ENCODE data around the gene FMR1. TPM values are rescaled to one million over a fixed set of nuclear protein-coding genes. Genes with fewer than 3 reads are reported as not detected.

Gene FMR1
- total RNA-seq, 1 experiment from 2014 or later: 61.9 TPM

DNA sequence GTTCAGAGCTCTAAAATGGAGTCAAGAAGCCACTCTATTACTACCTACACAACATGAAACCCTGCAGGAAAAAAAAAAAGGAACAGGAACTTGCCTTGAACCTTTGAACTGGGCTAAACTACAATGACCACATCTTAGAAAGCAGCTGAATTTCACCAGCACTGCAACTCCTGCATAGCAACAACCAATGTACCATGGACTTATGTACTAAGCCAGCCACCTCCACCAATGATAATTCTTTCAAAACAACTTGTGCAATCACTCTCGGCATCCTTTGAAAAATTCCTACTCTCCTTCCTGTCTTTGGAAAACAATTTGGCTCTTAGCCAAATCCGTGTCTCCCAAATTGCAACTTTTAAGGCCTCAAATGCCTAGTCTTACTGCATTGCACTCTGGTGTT lies 26.8 kb upstream of the FMR1 start:
- CTCF ChIA-PET: no interaction called here
- DNase-seq: no peak
- TF ChIP-seq, protein P1, sequence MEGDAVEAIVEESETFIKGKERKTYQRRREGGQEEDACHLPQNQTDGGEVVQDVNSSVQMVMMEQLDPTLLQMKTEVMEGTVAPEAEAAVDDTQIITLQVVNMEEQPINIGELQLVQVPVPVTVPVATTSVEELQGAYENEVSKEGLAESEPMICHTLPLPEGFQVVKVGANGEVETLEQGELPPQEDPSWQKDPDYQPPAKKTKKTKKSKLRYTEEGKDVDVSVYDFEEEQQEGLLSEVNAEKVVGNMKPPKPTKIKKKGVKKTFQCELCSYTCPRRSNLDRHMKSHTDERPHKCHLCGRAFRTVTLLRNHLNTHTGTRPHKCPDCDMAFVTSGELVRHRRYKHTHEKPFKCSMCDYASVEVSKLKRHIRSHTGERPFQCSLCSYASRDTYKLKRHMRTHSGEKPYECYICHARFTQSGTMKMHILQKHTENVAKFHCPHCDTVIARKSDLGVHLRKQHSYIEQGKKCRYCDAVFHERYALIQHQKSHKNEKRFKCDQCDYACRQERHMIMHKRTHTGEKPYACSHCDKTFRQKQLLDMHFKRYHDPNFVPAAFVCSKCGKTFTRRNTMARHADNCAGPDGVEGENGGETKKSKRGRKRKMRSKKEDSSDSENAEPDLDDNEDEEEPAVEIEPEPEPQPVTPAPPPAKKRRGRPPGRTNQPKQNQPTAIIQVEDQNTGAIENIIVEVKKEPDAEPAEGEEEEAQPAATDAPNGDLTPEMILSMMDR (IDR thresholded peaks at IDR 0.05; ENCODE audit: unreplicated experiment): no peak
- Mint-ChIP-seq H3K4me3 (ENCODE audit: low read depth, unreplicated experiment) (no peak overlapping the region), H3K36me3 (ENCODE audit: insufficient read depth, unreplicated experiment) (no peaks in the 10 kb centered on the region), H3K9me3 (ENCODE audit: low read depth, unreplicated experiment) (peaks cover 10% of the 10 kb centered on the region), H3K27me3 (ENCODE audit: unreplicated experiment) (no peaks in the 10 kb centered on the region), H3K27ac (ENCODE audit: unreplicated experiment) (no peak overlapping the region), H3K4me1 (ENCODE audit: low read depth, unreplicated experiment) (no peaks in the 10 kb centered on the region)
- no TSS peak for BruUV-seq (replicated peaks)
- intact Hi-C loops (cut with micrococcal nuclease; ENCODE audit: unreplicated experiment): no loop called here

DNA sequence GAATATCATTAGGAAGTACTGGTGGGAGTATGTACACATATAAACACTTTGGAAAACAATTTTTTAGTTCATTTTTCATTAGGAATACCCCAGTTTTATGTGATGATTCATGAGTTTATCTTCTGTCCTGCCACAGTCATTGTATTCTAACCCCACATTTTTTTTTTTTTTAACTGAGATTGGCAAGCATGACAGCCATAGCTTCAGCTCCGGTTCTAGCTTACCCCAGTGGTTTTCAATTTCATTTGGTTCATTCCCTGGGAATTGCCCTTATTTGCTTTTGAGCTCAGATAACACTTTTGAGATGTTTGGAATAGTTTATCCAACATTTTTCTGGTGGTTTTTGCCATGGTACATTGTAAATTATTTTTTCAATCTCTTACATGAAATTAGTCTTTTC lies 21.0 kb upstream of the FMR1 start:
- BruUV-seq (replicated peaks): no TSS peak
- peaks cover 10% of the 10 kb centered on the region for H3K9me3 Mint-ChIP-seq (ENCODE audit: low read depth, unreplicated experiment)
- intact Hi-C loops (cut with micrococcal nuclease; ENCODE audit: unreplicated experiment): no loop called here

DNA sequence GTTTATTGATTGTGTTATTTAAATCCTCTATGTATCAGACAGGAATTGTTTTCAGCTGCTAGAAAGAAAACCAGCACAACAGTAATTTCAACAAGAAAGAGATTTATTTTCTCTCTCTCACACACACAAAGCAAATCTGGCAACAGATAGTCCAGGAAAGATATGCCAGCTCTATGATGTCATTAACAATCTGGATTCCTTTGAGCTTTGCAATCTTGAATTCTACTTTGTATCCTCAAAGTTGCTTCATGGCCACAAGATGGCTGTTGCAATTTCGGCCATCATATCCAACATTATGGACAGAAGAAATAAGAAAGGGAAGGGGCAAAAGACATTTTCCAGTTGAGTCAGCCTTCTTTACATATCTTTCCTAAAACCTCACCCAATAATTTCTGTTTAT lies 19.8 kb upstream of the FMR1 start:
- no TSS peak for BruUV-seq (replicated peaks)
- H3K4me3 Mint-ChIP-seq (ENCODE audit: low read depth, unreplicated experiment): no peak overlapping the region
- H3K27me3 Mint-ChIP-seq (ENCODE audit: unreplicated experiment): no peaks in the 10 kb centered on the region
- DNase-seq: no peak
- intact Hi-C loops (cut with micrococcal nuclease; ENCODE audit: unreplicated experiment): no loop called here
- H3K36me3 Mint-ChIP-seq (ENCODE audit: insufficient read depth, unreplicated experiment): no peaks in the 10 kb centered on the region
- CTCF ChIA-PET: no interaction called here
- no peaks in the 10 kb centered on the region for H3K4me1 Mint-ChIP-seq (ENCODE audit: low read depth, unreplicated experiment)
- H3K9me3 Mint-ChIP-seq (ENCODE audit: low read depth, unreplicated experiment): peaks cover 10% of the 10 kb centered on the region
- H3K27ac Mint-ChIP-seq (ENCODE audit: unreplicated experiment): no peak overlapping the region
- TF ChIP-seq, protein P1 (IDR thresholded peaks at IDR 0.05; ENCODE audit: unreplicated experiment): no peak

More for the DNA sequence above, 21.0 kb upstream of the FMR1 start:
- no peak for DNase-seq
- Mint-ChIP-seq H3K4me1 (ENCODE audit: low read depth, unreplicated experiment) (no peaks in the 10 kb centered on the region), H3K36me3 (ENCODE audit: insufficient read depth, unreplicated experiment) (no peaks in the 10 kb centered on the region), H3K27me3 (ENCODE audit: unreplicated experiment) (no peaks in the 10 kb centered on the region), H3K4me3 (ENCODE audit: low read depth, unreplicated experiment) (no peak overlapping the region), H3K27ac (ENCODE audit: unreplicated experiment) (no peak overlapping the region)
- TF ChIP-seq, protein P1 (IDR thresholded peaks at IDR 0.05; ENCODE audit: unreplicated experiment): no peak
- CTCF ChIA-PET: no interaction called here

DNA sequence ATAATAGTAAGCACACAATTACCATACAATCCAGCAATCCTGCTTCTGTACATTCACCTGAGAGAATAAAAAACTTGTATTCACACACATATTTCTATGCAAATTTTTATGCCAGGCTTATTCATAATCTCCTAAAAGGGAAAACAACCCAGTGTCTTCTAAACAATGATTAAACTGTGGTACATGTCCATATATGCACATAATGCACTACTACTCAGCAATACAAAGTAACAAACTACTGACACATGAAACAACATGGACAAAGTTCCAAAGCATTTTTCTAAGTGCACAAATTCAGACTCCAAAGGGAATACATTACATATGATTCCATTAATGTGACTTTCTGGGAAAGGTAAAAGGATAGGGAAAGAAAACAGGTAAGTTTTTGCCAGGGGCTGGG lies 18.0 kb upstream of the FMR1 start:
- Mint-ChIP-seq H3K9me3 (ENCODE audit: low read depth, unreplicated experiment) (peaks cover 2% of the 10 kb centered on the region), H3K4me3 (ENCODE audit: low read depth, unreplicated experiment) (no peak overlapping the region), H3K4me1 (ENCODE audit: low read depth, unreplicated experiment) (no peaks in the 10 kb centered on the region), H3K36me3 (ENCODE audit: insufficient read depth, unreplicated experiment) (no peaks in the 10 kb centered on the region), H3K27me3 (ENCODE audit: unreplicated experiment) (no peaks in the 10 kb centered on the region), H3K27ac (ENCODE audit: unreplicated experiment) (no peak overlapping the region)
- CTCF ChIA-PET: no interaction called here
- TF ChIP-seq, protein P1 (IDR thresholded peaks at IDR 0.05; ENCODE audit: unreplicated experiment): no peak
- intact Hi-C loops (cut with micrococcal nuclease; ENCODE audit: unreplicated experiment): no loop called here
- no peak for DNase-seq
- BruUV-seq (replicated peaks): no TSS peak

All from Calu3 (cell line).